DMS 273 treated with DMSO at 0.1 percent for 48 hours (cell line): ENCODE data around the gene BBS9.

Experiments used
- DNase-seq: peaks from one replicate; lab custom pipeline; 2025; lab: John Stamatoyannopoulos, UW

The BBS9 gene

DNA sequence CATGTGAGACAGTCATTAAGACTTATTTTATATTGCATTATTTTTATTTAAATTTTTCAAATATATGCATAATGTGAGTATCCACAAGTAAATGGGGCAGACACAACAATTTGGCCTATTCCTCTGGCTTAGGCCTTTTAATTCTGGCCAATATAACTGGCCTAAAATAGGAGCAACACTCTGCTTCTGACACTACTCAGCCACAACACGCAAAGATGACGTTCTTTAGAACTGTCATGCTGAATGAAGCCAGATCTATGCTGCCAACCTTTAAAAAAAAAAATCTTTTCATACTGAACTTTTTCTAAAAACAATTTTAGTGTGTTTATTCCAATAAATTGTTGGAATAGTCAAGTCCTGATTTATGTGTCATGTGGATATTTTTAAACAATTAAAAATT lies 421.0 kb downstream of the BBS9 start:
- no peak for DNase-seq

GRCh38 chr7:33550979-33551378 lies 421.6 kb downstream of the BBS9 start:
- no peak for DNase-seq

- no peak for DNase-seq
Measured at GRCh38 chr7:33554046-33554445, 424.7 kb downstream of the BBS9 start.

DNA sequence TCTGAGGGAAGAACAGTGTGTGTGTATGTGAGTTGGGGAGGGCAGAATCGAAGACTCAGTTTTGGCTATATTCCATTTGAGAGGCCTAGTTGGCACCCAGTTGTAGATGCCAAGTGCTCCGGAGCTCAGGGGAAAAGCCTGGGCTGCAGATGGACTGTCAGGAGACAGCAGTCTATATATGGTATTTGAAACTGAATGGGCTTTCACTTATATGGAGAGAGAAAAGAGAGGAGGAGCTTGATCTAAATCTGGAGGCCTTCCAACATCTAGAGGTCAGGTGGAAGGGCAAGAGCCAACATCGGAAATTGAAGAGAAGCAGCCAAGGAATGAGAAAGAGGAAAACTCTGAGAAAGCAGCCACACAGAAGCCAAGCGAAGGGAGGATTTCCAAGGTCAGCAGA lies 425.2 kb downstream of the BBS9 start:
- DNase-seq = no peak

- no peak for DNase-seq
Measured at GRCh38 chr7:33556472-33556871, 427.1 kb downstream of the BBS9 start.

- DNase-seq = no peak
Measured at GRCh38 chr7:33558549-33559323, 429.4 kb downstream of the BBS9 start.

DNA sequence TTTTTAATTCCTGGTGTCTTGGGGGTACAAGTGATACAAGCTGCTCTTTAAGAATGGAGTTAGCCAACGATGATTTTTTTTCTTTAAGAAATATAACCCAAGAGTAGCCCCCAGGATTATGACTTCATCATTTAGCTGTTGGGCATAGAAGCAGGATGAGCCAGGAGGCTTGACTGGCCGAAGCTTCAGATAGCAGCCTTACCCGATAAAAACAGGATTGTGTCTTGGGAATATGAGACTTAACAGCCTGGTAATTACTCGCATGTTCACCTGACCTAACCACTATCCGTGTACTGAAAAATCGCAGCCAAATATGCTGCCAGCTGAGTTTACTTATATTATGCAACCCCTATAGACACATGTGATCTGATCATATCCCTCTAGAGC lies 430.0 kb downstream of the BBS9 start:
- DNase-seq = peak; percentile 52

GRCh38 chr7:33562996-33563395 lies 433.6 kb downstream of the BBS9 start:
- DNase-seq = no peak

- DNase-seq = no peak
Measured at GRCh38 chr7:33563651-33564050, 434.3 kb downstream of the BBS9 start.

GRCh38 chr7:33578166-33578565 lies 448.8 kb downstream of the BBS9 start:
- DNase-seq = no peak

GRCh38 chr7:33578881-33579672 lies 449.7 kb downstream of the BBS9 start:
- no peak for DNase-seq

DNA sequence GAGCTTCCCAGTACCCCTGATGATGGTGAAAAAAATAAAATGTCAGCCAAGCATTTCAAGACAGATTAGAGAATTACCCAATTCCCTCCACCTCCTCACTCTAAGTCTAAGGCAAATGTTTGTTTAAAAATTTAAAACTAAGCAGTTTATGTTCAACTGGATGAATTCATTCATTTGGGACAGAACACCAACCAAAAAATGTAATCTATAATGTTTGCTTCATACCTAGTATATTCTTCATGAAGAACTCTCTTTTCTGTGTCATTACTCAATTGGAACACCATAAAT lies 450.3 kb downstream of the BBS9 start:
- no peak for DNase-seq

DNA sequence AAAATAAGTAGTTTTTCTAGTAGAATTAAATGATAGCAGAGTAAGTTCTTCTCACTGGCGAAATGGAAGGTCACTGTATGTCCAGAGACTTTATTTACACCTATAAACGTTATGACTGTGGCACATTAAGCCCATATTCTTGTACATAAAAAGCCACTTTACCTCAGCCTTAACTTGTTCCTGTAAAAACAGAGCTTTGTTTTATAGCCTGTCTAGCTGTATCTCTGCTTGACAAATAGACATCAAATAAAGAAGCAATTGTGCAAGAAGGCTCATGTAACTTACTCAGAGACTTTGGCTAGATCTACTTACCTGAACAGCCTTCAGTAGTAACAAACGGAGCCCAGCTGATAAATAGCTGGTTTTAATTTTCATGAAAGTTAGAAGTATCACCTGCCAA lies 451.9 kb downstream of the BBS9 start:
- no peak for DNase-seq

DNA sequence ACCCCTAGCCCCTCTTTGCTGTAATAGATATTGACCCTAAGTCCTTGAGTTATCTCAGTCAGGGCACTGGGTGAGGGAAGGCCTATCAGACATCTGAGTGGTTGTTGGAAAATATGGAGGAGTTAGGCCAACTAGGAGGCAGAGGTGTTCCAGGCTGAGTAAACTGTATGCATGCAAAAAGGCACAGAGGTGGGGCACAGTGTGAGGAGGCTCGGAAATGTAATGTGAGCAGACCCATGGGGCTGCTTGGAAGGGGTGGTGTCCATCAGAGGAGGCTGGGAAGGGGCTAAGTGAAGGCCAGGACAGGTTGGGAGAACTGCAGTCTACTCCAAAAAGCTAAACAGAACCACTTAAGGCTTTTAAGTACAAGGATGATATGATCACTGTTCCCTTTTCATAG lies 452.7 kb downstream of the BBS9 start:
- no peak for DNase-seq

- DNase-seq = no peak
Measured at GRCh38 chr7:33582533-33582932, 453.2 kb downstream of the BBS9 start.

DNA sequence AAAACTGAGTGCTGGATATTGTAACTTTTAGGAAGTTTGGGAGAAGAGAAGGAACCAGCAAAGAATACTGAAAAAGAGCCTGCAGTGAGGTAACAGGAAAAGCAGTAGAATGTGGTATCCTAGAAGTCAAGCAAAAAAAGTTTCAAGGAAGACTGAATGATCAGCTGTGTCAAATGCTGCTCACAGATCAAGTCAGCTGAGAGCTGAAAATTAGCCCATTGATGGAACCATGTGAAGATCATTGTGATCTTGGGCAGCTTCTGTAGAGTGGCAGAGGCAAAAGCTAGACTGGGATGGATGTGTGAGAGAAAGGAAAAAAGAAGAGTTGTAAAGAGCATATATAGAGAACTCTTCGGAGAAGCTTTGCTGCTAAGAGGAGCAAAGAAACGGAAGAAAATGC lies 460.5 kb downstream of the BBS9 start:
- no peak for DNase-seq

GRCh38 chr7:33590916-33591315 lies 461.6 kb downstream of the BBS9 start:
- DNase-seq = no peak

GRCh38 chr7:33591490-33591889 lies 462.1 kb downstream of the BBS9 start:
- no peak for DNase-seq

DNA sequence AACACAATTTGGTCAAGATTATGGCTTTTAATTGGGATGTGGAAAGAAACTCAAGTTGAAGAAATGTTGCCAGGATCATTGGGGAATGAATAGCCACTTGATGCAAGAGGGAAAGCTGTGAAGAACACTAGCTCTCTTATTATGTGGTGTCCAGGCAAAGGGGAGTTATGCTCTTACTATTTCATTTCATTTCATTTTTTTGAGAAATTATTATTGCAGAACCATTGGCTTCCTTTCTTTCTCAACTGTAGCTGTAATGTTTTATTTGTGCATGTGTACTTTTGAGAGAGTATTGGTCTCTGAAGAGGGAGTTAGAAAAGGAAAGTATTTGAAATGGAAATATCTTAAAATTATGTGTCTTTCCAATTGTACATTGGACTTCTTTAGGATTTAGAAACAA lies 463.4 kb downstream of the BBS9 start:
- no peak for DNase-seq

DNA sequence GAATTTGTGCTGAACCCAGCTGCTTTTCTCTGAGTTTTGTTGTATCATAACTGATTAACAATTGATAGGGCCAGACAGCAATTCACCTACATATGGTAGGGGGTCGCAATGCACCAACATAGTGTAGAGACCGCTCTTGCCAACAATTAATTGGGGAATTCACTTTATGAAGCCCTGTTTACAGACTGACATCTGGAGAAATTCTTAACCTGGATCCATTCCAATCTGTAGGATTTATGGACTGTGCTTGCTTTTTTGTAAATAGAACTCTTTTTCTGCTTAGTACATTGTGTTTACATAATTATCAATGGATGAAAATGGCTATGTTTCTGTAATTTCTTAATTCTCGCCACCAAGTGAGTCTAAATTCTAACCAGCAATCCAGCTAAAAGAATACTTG lies 464.2 kb downstream of the BBS9 start:
- DNase-seq = peak; percentile 58

DNA sequence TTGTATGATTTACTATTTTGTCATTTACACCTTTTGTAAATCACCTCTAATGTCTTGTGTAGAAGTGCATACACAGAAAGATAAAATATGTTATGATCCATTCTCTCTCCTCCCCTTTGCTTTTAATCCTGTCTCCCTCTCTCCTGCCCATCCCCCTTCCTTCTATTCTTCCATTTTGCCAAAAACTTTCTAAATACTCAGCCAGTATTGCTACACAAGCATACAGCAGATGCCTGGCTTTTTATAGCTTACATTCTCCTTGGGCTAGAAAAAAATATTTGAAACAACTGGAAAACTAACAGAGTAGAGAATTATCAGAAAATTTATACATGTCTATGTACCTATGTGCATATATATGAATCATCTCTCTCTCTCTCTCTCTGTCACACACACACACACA lies 467.3 kb downstream of the BBS9 start:
- DNase-seq = no peak

DNA sequence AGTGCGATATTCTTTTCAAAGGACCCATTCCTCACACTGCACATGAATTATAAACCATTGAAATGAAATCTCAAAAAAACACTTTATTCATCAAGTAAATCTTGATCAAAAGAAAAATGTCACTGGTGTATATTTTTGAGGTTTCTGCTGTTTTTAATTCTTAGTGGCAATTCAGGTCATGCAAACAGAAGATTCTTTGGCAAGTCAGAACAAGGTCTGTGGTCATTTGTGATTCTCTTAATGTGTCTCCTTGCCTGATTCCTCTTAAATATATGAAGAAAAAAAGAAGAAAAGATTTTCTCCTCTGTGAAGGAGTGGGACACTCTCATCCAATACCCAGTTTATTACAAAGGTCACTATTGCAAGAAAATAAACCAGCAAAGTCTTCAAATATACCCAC lies 467.8 kb downstream of the BBS9 start:
- no peak for DNase-seq

DNA sequence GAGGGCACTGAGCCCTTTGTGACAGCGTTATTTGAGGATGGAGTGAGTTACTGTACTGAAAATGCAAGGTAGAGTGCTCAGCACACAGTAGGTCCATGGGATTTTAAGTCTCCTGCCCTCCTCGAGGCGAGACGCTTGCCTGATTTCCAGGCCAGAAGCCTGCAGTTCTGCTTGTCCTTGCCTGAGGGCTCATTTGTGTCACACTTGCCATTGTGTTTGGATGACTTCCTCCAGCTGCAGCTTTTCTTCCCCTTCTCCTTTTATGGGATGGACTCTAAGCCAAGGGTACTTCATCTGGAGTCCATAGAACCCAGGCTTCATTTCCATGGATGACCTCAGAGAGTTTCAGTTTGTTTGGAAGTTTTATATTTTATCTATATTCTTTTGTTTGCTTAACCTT lies 471.7 kb downstream of the BBS9 start:
- no peak for DNase-seq

DNA sequence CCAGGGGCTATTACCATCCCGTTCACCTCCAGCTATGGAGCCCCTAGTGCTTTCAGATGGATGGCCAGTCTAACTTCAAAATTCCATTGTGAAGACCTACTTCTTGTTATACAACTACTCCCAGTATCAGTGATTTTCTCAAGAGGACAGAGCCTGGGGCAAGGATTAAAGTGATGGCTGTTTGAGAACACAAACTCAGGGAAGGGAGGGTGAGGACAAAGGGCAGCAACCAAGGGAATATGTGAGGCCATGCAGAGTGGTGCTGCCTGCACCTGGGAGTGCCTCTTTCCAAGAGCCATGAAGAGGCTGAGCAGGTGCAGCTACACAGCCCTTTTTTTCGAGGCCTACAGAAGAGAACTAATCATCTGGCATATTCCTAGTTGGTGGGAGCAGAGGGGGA lies 472.5 kb downstream of the BBS9 start:
- no peak for DNase-seq
